ENCODE measurements around the gene HPCA. TPM values are rescaled to one million over a fixed set of nuclear protein-coding genes. Genes with fewer than 3 reads are reported as not detected.
A peak's percentile ranks its signal among the peaks of the same experiment; 100 is the strongest.

HPCA gene
- polyA plus RNA-seq, 1 donor from 2014 or later, result not detected

DNA sequence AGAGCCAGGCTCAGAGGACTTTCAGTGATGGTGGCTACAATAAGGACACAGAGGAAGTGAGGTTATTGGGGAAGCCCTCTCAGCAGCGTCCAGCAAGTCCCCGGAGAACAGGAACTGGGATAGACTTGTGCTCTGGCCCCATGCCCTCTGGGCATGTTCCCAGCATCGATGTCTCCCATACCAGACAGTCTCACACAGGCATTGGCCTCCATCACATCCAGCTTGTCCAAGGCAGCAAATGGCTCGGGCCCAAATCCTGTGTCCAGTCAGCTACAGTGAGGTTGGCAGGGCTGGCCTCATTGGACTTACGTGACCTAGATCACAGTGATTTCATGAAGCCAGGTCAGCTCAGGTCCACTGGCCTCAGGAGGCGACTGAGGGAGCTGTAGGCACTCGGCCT, 34.5 kb downstream of the HPCA start:
- H3K27me3 Mint-ChIP-seq, result peaks cover 59% of the 10 kb centered on the region
- peaks cover 1% of the 10 kb centered on the region for H3K36me3 Mint-ChIP-seq

GRCh38 chr1:32924881-32925344, 38.6 kb downstream of the HPCA start:
- H3K36me3 Mint-ChIP-seq, result peaks cover 1% of the 10 kb centered on the region
- H3K4me1 Mint-ChIP-seq, result peaks cover 9 to 11% (median 10%) of the 10 kb centered on the region in 3 donors
- peaks cover 0 to 4% (median 0%) of the 10 kb centered on the region in 3 donors for H3K9me3 Mint-ChIP-seq
- peak overlapping the region in 2 of 4 donors; percentile 18 to 63 for H3K4me3 Mint-ChIP-seq
- H3K27ac Mint-ChIP-seq, result no peak overlapping the region
- H3K27me3 Mint-ChIP-seq, result peaks cover 56% of the 10 kb centered on the region

More for the DNA sequence above, 34.5 kb downstream of the HPCA start:
- H3K4me3 Mint-ChIP-seq, result no peak overlapping the region
- peaks cover 9 to 11% (median 10%) of the 10 kb centered on the region in 3 donors for H3K4me1 Mint-ChIP-seq
- H3K9me3 Mint-ChIP-seq, result peaks cover 0 to 2% (median 0%) of the 10 kb centered on the region in 3 donors
- no peak overlapping the region for H3K27ac Mint-ChIP-seq

DNA sequence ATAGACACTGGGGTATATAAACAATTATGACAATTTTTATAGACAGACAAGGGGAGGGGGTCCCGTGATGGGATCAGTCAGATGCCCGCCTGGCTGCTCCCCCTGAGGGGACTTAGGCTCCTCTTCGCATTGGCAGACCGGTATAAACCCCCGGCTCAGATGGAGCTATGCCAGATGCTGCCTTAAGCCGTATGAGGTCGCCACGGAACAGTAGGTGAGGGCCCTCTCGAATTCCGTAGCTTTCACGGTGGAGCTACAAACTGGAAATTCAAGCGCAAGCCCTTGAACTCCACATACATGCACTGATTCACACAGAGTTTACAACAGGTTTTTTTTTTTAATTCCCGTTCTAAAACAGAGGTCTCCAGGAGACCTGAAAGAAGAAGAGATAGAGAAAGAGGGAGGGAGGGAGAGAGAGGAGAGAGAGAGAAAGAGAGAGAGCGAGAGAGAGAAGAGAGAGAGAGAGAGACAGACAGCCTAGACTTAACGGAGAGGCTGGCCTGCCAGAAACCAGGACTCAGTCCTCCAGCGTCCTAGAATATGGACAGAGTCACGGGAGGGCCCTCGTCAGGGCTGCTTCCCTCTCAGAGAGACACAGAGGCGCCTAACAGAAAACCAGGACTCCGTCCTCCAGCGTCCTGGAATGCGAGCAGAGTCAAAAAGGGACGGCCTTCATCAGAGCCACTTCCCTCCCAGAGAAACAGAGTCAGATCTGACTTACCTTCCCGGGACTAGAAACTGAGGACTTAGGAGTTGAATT, 39.3 kb downstream of the HPCA start:
- peaks cover 1% of the 10 kb centered on the region for H3K36me3 Mint-ChIP-seq
- peaks cover 50% of the 10 kb centered on the region for H3K27me3 Mint-ChIP-seq
- peak overlapping the region in 1 of 3 donors; percentile 27 for H3K27ac Mint-ChIP-seq
- peaks cover 0 to 3% (median 0%) of the 10 kb centered on the region in 3 donors for H3K9me3 Mint-ChIP-seq
- peak overlapping the region in 3 of 4 donors; percentile 18 to 77 (median 69) for H3K4me3 Mint-ChIP-seq
- H3K4me1 Mint-ChIP-seq, result peaks cover 9 to 11% (median 10%) of the 10 kb centered on the region in 3 donors

GRCh38 chr1:32926562-32926961, 40.3 kb downstream of the HPCA start:
- Mint-ChIP-seq H3K27me3 (peaks cover 40% of the 10 kb centered on the region), H3K27ac (no peak overlapping the region), H3K9me3 (peaks cover 0 to 1% (median 0%) of the 10 kb centered on the region in 3 donors), H3K4me1 (peaks cover 9 to 11% (median 10%) of the 10 kb centered on the region in 3 donors), H3K4me3 (peak overlapping the region in 1 of 4 donors; percentile 34), H3K36me3 (no peaks in the 10 kb centered on the region)

DNA sequence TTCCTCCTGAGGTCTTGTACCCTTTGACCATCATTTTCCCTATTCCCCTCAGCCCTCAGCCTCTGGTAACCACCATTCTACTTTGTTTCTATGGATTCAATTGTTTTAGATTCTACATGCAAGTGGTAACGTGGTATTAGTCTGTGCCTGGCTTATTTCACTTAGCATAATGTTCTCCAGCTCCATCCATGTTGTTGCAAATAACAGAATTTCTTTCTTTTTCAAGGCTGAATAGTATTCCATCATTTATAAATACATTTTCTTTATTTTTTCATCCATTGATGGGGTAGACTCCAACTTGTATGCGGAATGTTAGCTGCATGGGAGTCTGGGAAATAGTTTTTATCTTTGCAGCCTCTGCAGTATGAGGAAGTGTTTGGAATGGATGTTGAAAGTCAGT, 41.1 kb downstream of the HPCA start:
- Mint-ChIP-seq H3K4me1 (peaks cover 9 to 11% (median 10%) of the 10 kb centered on the region in 3 donors), H3K36me3 (no peaks in the 10 kb centered on the region), H3K27ac (peak overlapping the region in 1 of 3 donors; percentile 81), H3K4me3 (no peak overlapping the region), H3K9me3 (peaks cover 0 to 1% (median 0%) of the 10 kb centered on the region in 3 donors), H3K27me3 (peaks cover 32% of the 10 kb centered on the region)

- Mint-ChIP-seq H3K4me3 (no peak overlapping the region), H3K9me3 (peaks cover 0 to 1% (median 0%) of the 10 kb centered on the region in 3 donors), H3K36me3 (no peaks in the 10 kb centered on the region), H3K27me3 (peaks cover 29% of the 10 kb centered on the region), H3K27ac (no peak overlapping the region), H3K4me1 (peaks cover 9 to 11% (median 10%) of the 10 kb centered on the region in 3 donors)
These were observed 42.0 kb downstream of the HPCA start for GRCh38 chr1:32928285-32928684.

- no peaks in the 10 kb centered on the region for H3K36me3 Mint-ChIP-seq
- H3K27me3 Mint-ChIP-seq, result peaks cover 26% of the 10 kb centered on the region
- peak overlapping the region in 1 of 4 donors; percentile 41 for H3K4me3 Mint-ChIP-seq
- peaks cover 0 to 1% (median 0%) of the 10 kb centered on the region in 3 donors for H3K9me3 Mint-ChIP-seq
- H3K4me1 Mint-ChIP-seq, result peaks cover 10 to 11% (median 10%) of the 10 kb centered on the region in 3 donors
- no peak overlapping the region for H3K27ac Mint-ChIP-seq
These were observed 42.4 kb downstream of the HPCA start for GRCh38 chr1:32928715-32929114.

DNA sequence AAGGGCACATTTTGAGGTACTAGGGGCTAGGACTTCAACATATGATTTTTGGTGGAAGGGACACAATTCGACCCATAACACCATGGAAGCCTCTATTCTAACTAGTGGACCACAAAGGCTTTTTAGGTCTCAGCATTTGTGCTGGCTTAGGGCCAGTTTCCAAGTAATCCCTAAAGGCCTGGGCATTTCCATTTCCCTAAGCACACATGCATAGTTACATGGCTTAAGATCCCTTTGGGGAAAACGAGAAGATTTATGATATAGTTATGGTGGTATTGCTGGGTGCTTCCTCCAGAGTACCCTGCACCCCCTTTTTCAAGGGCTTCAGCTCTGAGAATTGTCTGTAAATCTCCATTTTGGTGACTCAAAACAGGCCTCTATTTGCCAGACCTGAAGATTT, 43.1 kb downstream of the HPCA start:
- Mint-ChIP-seq H3K27me3 (peaks cover 20% of the 10 kb centered on the region), H3K27ac (no peak overlapping the region), H3K4me3 (no peak overlapping the region), H3K36me3 (no peaks in the 10 kb centered on the region), H3K9me3 (peaks cover 0 to 1% (median 0%) of the 10 kb centered on the region in 3 donors), H3K4me1 (peaks cover 8 to 10% (median 9%) of the 10 kb centered on the region in 3 donors)

- no peaks in the 10 kb centered on the region for H3K36me3 Mint-ChIP-seq
- peaks cover 3% of the 10 kb centered on the region for H3K27me3 Mint-ChIP-seq
- H3K4me1 Mint-ChIP-seq, result peaks cover 0 to 2% (median 0%) of the 10 kb centered on the region in 3 donors
- peaks cover 0 to 1% (median 0%) of the 10 kb centered on the region in 3 donors for H3K9me3 Mint-ChIP-seq
- no peak overlapping the region for H3K27ac Mint-ChIP-seq
- no peak overlapping the region for H3K4me3 Mint-ChIP-seq
These were observed 45.5 kb downstream of the HPCA start for GRCh38 chr1:32931760-32932159.

- no peaks in the 10 kb centered on the region for H3K9me3 Mint-ChIP-seq
- H3K27ac Mint-ChIP-seq, result peak overlapping the region in 2 of 3 donors; percentile 31 to 71
- H3K4me1 Mint-ChIP-seq, result peaks cover 0 to 2% (median 0%) of the 10 kb centered on the region in 3 donors
These were observed 47.5 kb downstream of the HPCA start for GRCh38 chr1:32933742-32934322.

DNA sequence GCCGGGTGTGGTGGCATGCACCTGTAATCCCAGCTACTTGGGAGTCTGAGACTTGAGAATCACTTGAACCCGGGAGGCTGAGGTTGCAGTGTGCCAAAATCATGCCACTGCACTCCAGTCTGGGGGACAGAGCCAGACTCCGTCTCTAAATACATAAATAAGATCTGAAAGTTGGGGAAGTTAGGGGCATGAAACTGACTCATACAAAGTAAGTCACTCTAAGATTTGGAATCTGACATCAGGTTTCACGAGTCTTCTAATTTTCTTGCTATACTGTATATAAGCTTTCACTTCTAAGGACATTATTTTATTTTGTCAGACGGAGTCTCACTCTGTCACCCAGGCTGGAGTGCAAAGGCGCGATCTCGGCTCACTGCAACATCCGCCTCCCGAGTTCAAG, 48.2 kb downstream of the HPCA start:
- H3K4me3 Mint-ChIP-seq, result no peak overlapping the region
- H3K27me3 Mint-ChIP-seq, result no peaks in the 10 kb centered on the region
- H3K4me1 Mint-ChIP-seq, result peaks cover 0 to 2% (median 0%) of the 10 kb centered on the region in 3 donors
- H3K36me3 Mint-ChIP-seq, result peaks cover 2% of the 10 kb centered on the region
- H3K27ac Mint-ChIP-seq, result no peak overlapping the region
- no peaks in the 10 kb centered on the region for H3K9me3 Mint-ChIP-seq

More at GRCh38 chr1:32933742-32934322, 47.5 kb downstream of the HPCA start:
- Mint-ChIP-seq H3K27me3 (no peaks in the 10 kb centered on the region), H3K36me3 (peaks cover 2% of the 10 kb centered on the region), H3K4me3 (no peak overlapping the region)

DNA sequence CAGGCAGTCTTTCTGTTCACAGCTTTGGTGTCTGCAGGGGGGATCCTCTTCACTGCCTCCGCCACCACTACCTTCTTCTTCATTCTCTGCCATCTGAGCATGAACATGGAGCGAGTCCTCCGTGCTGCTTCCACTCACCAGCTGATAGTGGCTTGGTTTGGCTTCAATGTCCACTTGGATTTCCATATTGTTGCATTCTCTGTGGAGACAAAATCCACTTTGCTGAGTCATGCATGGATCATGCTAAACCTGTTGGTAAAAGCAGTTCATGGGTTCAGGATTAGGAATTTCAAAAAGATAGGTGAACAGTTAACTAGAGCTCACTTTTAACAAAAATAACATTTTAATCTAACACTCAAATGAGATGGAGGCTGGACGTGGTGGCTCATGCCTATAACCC, 50.8 kb downstream of the HPCA start:
- no peak overlapping the region for H3K27ac Mint-ChIP-seq

DNA sequence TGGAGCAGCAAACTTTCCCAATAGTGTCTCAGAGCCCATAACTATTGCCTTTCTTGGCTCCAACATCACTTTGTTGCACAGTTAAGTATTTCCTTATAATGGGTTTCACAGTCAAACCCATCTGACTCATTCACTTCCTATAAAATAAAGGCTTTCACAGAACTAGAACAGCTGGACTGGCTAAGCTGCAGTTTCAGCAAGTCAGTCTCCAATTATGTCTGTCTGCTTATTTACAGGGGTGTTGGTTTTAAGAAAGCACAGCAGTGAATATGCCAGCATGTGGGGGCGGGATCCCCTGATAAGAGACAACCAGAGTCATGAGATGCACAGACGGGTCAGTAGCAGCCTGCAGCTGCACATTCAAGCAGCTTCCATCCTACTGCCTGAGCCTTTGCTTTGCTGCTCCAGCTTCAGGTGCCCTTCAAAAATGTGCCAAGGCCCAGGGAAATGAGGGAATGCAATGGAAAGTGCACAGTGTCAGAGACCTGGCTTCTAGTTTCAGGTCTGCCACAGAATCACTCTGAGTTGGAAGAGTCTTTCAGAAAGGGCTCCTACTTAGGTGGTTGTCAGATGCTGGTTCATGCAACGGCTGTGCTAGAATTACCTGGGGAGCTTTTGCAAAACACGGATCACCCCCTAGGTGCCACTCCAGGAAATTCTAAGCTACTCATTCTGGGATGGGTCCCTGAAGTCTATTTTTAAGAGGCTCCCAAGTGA, 53.5 kb downstream of the HPCA start:
- no peaks in the 10 kb centered on the region for H3K27me3 Mint-ChIP-seq
- H3K9me3 Mint-ChIP-seq, result no peaks in the 10 kb centered on the region
- no peaks in the 10 kb centered on the region for H3K4me1 Mint-ChIP-seq
- H3K27ac Mint-ChIP-seq, result no peak overlapping the region
- H3K36me3 Mint-ChIP-seq, result peaks cover 4% of the 10 kb centered on the region
- no peak overlapping the region for H3K4me3 Mint-ChIP-seq

More for the DNA sequence above, 50.8 kb downstream of the HPCA start:
- Mint-ChIP-seq H3K4me1 (peaks cover 0 to 2% (median 0%) of the 10 kb centered on the region in 3 donors), H3K9me3 (no peaks in the 10 kb centered on the region), H3K4me3 (no peak overlapping the region), H3K27me3 (no peaks in the 10 kb centered on the region), H3K36me3 (peaks cover 2% of the 10 kb centered on the region)

- Mint-ChIP-seq H3K36me3 (peaks cover 1% of the 10 kb centered on the region), H3K27ac (no peak overlapping the region), H3K9me3 (no peaks in the 10 kb centered on the region), H3K4me1 (peaks cover 8 to 12% (median 9%) of the 10 kb centered on the region in 3 donors), H3K27me3 (no peaks in the 10 kb centered on the region), H3K4me3 (no peak overlapping the region)
These were observed 57.9 kb downstream of the HPCA start for GRCh38 chr1:32944180-32944579.
